Posterior vena cava (tissue), 2 donors: Measurements from ENCODE around the gene NLRC5. TPM values are rescaled to one million over a fixed set of nuclear protein-coding genes. Genes with fewer than 3 reads are reported as not detected.
"Not testable (repeated sequence)": the region's sequence is repeated elsewhere in the genome, so short reads cannot be mapped to it uniquely, and the experiment has no call there.

ENCODE experiments used
- DNase-seq: peaks from one replicate; pipeline ENCODE4 v3.0.0-alpha.2; 2020; ENCODE audit warnings: low spot score
- intact Hi-C, 2 donors: fragments of 100-400 bp; cut with DNase I; formaldehyde crosslinking; loops; one replicate each; pipeline versions ENCODE4 v1.14.1 to v1.14.2; 2022 to 2023
- total RNA-seq, 2 donors: library from RNA; stranded (reverse); fragmentation: NEBNext Ultra II Directional; extraction: Animal tissue kit (Norgen Biotek cat#: 25700); gene quantifications; one replicate each; pipeline ENCODE4 v1.2.1, GENCODE V29; 2021
- donor health status: DM: yes; HTN: yes; CAD: no.
- donor health status: DM: yes; HTN: yes; CAD: no.

Gene NLRC5
- total RNA-seq, 2 donors from 2014 or later, result 37.8 to 53.2 TPM

- DNase-seq, result peak; percentile 77
- intact Hi-C loops, result loop anchor here in 1 of 2 donors (5.0 kb wide), 1 partner anchor 87 kb away; no protein-coding TSS in a partner anchor
These were observed 28.6 kb upstream of the NLRC5 start for GRCh38 chr16:56960681-56961281.

GRCh38 chr16:56961386-56961785 is 28.0 kb upstream of the NLRC5 start:
- no peak for DNase-seq
- intact Hi-C loops, result loop anchor here in 1 of 2 donors (5.0 kb wide), 1 partner anchor 86 kb away; no protein-coding TSS in a partner anchor

GRCh38 chr16:56961851-56962281 is 27.5 kb upstream of the NLRC5 start, which contains the start of gene CETP:
Gene CETP (plus strand): TSS chr16:56961950. CDS start chr16:56961980, 30 bp downstream.
- peak; percentile 71 for DNase-seq
- intact Hi-C loops, result loop anchor here in 1 of 2 donors (5.0 kb wide), 1 partner anchor 85 kb away; no protein-coding TSS in a partner anchor

- intact Hi-C loops, result loop anchor here in 1 of 2 donors (5.0 kb wide), 1 partner anchor 83 kb away; no protein-coding TSS in a partner anchor
- DNase-seq, result peak; percentile 97
These were observed 24.9 kb upstream of the NLRC5 start for GRCh38 chr16:56964243-56965148.

- DNase-seq, result peak; percentile 76
- intact Hi-C loops, result no loop called here
These were observed 23.9 kb upstream of the NLRC5 start for GRCh38 chr16:56965149-56966092.

- intact Hi-C loops, result no loop called here
- DNase-seq, result no peak
These were observed 23.3 kb upstream of the NLRC5 start for GRCh38 chr16:56966093-56966475.

GRCh38 chr16:56967733-56968132 is 21.6 kb upstream of the NLRC5 start:
- intact Hi-C loops, result no loop called here
- DNase-seq, result peak; percentile 26

- intact Hi-C loops, result loop anchor here in 1 of 2 donors (5.0 kb wide), 1 partner anchor 1073 kb away; no protein-coding TSS in a partner anchor
- peak; percentile 53 for DNase-seq
These were observed 19.6 kb upstream of the NLRC5 start for GRCh38 chr16:56969769-56970168.

GRCh38 chr16:56970934-56971767 is 18.2 kb upstream of the NLRC5 start:
- peak; percentile 57 for DNase-seq

GRCh38 chr16:56971768-56972043 is 17.7 kb upstream of the NLRC5 start:
- intact Hi-C loops, result loop anchor here in 1 of 2 donors (5.0 kb wide), 1 partner anchor 1071 kb away; no protein-coding TSS in a partner anchor
- DNase-seq, result peak; percentile 64

More at GRCh38 chr16:56970934-56971767, 18.2 kb upstream of the NLRC5 start:
- intact Hi-C loops, result loop anchor here in 1 of 2 donors (5.0 kb wide), 1 partner anchor 1071 kb away; no protein-coding TSS in a partner anchor

- peak; percentile 72 for DNase-seq
These were observed 16.7 kb upstream of the NLRC5 start for GRCh38 chr16:56972403-56973293.

GRCh38 chr16:56973294-56973689 is 16.1 kb upstream of the NLRC5 start:
- DNase-seq, result peak; percentile 38
- intact Hi-C loops, result loop anchor here in 1 of 2 donors (5.0 kb wide), 1 partner anchor 1069 kb away; no protein-coding TSS in a partner anchor

More at GRCh38 chr16:56972403-56973293, 16.7 kb upstream of the NLRC5 start:
- intact Hi-C loops, result loop anchor here in 1 of 2 donors (5.0 kb wide), 1 partner anchor 1070 kb away; no protein-coding TSS in a partner anchor

- intact Hi-C loops, result loop anchor here in 1 of 2 donors (5.0 kb wide), 1 partner anchor 1068 kb away; no protein-coding TSS in a partner anchor
- DNase-seq, result not testable (repeated sequence)
These were observed 15.5 kb upstream of the NLRC5 start for GRCh38 chr16:56973899-56974298.

GRCh38 chr16:56974549-56975300 is 14.6 kb upstream of the NLRC5 start:
- intact Hi-C loops, result loop anchor here in 1 of 2 donors (5.0 kb wide), 1 partner anchor 1068 kb away; no protein-coding TSS in a partner anchor
- DNase-seq, result no peak

- intact Hi-C loops, result no loop called here
- DNase-seq, result no peak
These were observed 13.6 kb upstream of the NLRC5 start for GRCh38 chr16:56975714-56976113.

- intact Hi-C loops, result no loop called here
These were observed 12.1 kb upstream of the NLRC5 start for GRCh38 chr16:56977216-56977615.

More at GRCh38 chr16:56977216-56977615, 12.1 kb upstream of the NLRC5 start:
- DNase-seq, result no peak
